Esophagus (tissue), 2 donors: ENCODE results near the gene DESI2. TPM values are rescaled to one million over a fixed set of nuclear protein-coding genes. Genes with fewer than 3 reads are reported as not detected.

Experiments used
- H3K27ac ChIP-seq, 2 donors: one replicate each; pipeline ENCODE4 v1.5.1; 2013; ENCODE audit warnings: low read depth in 2 of 2, mild to moderate bottlenecking in 2 of 2, inconsistent platforms in 1 of 2, low read length in 1 of 2, moderate library complexity in 1 of 2
- H3K27me3 ChIP-seq, 2 donors: one replicate each; pipeline ENCODE4 v1.6.1; 2013; ENCODE audit warnings: low read length in 2 of 2, control low read depth in 1 of 2, mild to moderate bottlenecking in 1 of 2; ENCODE audit not compliant: insufficient read depth in 2 of 2, control insufficient read depth in 1 of 2
- H3K36me3 ChIP-seq, 2 donors: one replicate each; pipeline ENCODE4 v1.6.1; 2013; ENCODE audit warnings: low read length in 1 of 2; ENCODE audit not compliant: control insufficient read depth in 2 of 2, insufficient read depth in 2 of 2
- H3K4me1 ChIP-seq, 2 donors: one replicate each; pipeline ENCODE4 v1.6.1; 2013; ENCODE audit warnings: low read length in 1 of 2; ENCODE audit not compliant: control insufficient read depth in 2 of 2, insufficient read depth in 2 of 2
- H3K4me3 ChIP-seq, 2 donors: one replicate each; pipeline ENCODE4 v1.5.1; 2013; ENCODE audit warnings: low read length in 2 of 2, mild to moderate bottlenecking in 2 of 2, low read depth in 1 of 2, moderate library complexity in 1 of 2
- H3K9me3 ChIP-seq, 2 donors: one replicate each; pipeline ENCODE4 v1.6.1; 2013; ENCODE audit warnings: mild to moderate bottlenecking in 2 of 2, low read depth in 1 of 2, low read length in 1 of 2, moderate library complexity in 1 of 2; ENCODE audit not compliant: control insufficient read depth in 2 of 2, insufficient read depth in 1 of 2
- WGBS, 2 donors: extraction: QIAGEN DNeasy Blood & Tissue Kit; methylation state at CpG; one replicate each; pipeline ENCODE4 v1.1.7; 2013; 5-methylcytosine and 5-hydroxymethylcytosine counted together
- polyA plus RNA-seq, 2 donors: library from polyadenylated mRNA; stranded (reverse); fragments of 200-250 nt; gene quantifications; one replicate each; pipeline ENCODE4 v1.2.3, GENCODE V29; 2013
- donor health status: healthy with polysubstance abuse.
- donor health status: Bipolar disorder and iron deficiency.

DESI2 gene
- polyA plus RNA-seq, 2 donors = 6.6 to 9.7 TPM

DNA sequence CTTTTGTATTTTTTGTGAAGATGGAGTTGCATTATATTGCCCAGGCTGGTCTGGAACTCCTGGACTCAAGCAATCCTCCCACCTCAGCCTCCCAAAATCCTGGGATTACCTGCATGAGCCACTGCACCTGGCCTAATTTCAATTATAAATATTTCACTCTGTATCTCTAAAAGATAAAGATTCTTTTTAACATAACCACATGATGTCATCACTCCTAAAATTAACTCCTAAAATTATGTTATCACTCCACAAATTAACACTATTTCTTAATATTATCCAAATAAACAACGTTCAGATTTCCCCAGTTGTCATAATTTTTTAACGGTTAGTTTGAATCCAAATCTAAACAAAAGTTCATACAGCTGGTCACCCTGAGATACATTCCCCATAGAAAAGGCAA lies 43.0 kb downstream of the DESI2 start:
- H3K36me3 ChIP-seq = peaks cover 11 to 12% of the 10 kb centered on the region in 2 donors
- no peak overlapping the region for H3K4me3 ChIP-seq
- WGBS, 2 donors = 83 to 84% methylated on average over 2 of the region's 2 CpGs
- no peak overlapping the region for H3K27ac ChIP-seq
- no peaks in the 10 kb centered on the region for H3K4me1 ChIP-seq
- H3K9me3 ChIP-seq = no peaks in the 10 kb centered on the region
- no peaks in the 10 kb centered on the region for H3K27me3 ChIP-seq

DNA sequence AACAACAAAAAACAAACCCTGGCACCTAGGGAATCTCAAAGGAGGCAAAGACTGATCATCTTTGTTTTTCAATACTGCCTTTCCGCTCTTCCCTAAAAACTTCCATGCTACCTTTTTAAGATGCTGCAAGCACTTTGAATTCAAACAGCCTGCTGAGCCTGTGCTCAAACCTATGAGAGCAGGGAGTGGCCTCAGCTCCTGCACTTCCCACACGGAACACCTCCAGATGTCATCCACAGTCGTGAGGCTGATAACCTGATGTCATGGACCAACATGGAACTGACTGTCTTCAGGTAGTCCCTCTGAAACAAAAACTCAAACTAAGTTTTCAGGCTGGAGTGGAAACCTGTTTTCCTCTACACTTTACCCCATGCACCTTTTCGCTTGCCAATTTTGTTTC lies 46.8 kb downstream of the DESI2 start:
- Histone ChIP-seq H3K27ac (no peak overlapping the region), H3K4me3 (no peak overlapping the region), H3K9me3 (no peaks in the 10 kb centered on the region), H3K4me1 (no peaks in the 10 kb centered on the region), H3K36me3 (peaks cover 5 to 9% of the 10 kb centered on the region in 2 donors), H3K27me3 (no peaks in the 10 kb centered on the region)
- 93 to 99% methylated on average over 4 of the region's 4 CpGs for WGBS, 2 donors

DNA sequence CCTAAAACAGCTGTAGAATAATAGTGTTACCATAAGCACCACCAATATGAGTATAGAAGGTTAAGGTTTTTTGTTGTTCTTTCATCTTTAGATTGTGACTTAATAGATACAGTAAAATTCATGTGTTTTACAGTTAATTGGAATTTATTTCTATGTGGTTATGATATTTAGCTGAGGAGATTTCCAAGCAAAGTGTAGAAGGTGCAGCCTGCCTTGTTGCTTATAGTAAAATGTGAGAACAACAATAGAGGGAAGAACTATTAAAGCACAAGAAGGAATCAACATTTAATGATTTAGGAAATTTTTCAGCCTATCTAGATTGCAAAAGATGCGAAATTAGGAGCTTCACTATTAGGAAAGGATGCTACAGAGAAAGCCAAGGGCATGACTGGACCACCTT lies 47.9 kb downstream of the DESI2 start:
- no peak overlapping the region for H3K27ac ChIP-seq
- H3K27me3 ChIP-seq = no peaks in the 10 kb centered on the region
- no peaks in the 10 kb centered on the region for H3K4me1 ChIP-seq
- 96 to 100% methylated on average over 1 of the region's 1 CpG for WGBS, 2 donors
- no peaks in the 10 kb centered on the region for H3K9me3 ChIP-seq
- no peak overlapping the region for H3K4me3 ChIP-seq
- peaks cover 4 to 10% of the 10 kb centered on the region in 2 donors for H3K36me3 ChIP-seq

DNA sequence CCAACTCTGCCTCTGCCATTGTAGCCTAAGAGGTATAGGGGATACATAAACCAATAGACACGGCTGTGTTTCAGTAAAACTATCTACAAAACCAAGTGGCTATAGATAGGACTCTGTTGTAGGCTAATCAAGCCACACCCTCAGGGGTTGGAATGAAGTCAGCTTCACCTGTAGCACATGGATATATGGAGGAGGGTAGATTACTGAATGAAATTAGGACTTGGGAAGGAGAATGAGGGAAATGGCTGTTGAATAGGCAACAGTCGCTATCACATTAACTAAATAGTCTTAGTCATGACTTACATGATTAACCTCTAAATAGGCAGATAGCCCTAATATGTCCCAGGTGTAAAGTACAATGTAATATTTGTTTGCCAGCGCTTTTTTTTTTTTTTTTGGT lies 49.7 kb downstream of the DESI2 start:
- 89 to 99% methylated on average over 3 of the region's 3 CpGs for WGBS, 2 donors
- H3K4me3 ChIP-seq = no peak overlapping the region
- no peak overlapping the region for H3K27ac ChIP-seq
- H3K27me3 ChIP-seq = no peaks in the 10 kb centered on the region
- no peaks in the 10 kb centered on the region for H3K4me1 ChIP-seq
- H3K9me3 ChIP-seq = no peaks in the 10 kb centered on the region
- H3K36me3 ChIP-seq = peaks cover 9 to 12% of the 10 kb centered on the region in 2 donors

DNA sequence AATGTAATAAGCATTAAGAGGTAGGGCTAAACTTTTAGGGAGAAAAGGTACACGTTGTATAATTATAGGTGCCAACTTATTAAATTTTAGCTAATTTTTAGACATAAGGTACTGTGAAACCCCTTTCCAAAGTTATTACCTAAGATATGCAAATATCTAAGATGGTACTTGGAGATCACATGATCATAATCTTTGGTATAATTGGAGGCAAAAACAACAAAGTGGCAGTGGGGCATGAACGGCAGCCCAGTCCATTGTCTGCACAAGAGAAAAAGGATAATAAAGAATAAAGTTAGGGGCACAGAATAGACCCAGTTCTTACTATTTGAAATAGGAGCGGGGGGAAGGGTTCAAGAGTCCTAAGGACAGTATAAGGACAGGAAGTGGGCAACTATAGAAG lies 51.2 kb downstream of the DESI2 start:
- no peaks in the 10 kb centered on the region for H3K9me3 ChIP-seq
- no peak overlapping the region for H3K4me3 ChIP-seq
- no peak overlapping the region for H3K27ac ChIP-seq
- H3K4me1 ChIP-seq = no peaks in the 10 kb centered on the region
- H3K27me3 ChIP-seq = no peaks in the 10 kb centered on the region
- WGBS, 2 donors = 73 to 80% methylated on average over 3 of the region's 3 CpGs
- peaks cover 9% of the 10 kb centered on the region in 2 donors for H3K36me3 ChIP-seq

DNA sequence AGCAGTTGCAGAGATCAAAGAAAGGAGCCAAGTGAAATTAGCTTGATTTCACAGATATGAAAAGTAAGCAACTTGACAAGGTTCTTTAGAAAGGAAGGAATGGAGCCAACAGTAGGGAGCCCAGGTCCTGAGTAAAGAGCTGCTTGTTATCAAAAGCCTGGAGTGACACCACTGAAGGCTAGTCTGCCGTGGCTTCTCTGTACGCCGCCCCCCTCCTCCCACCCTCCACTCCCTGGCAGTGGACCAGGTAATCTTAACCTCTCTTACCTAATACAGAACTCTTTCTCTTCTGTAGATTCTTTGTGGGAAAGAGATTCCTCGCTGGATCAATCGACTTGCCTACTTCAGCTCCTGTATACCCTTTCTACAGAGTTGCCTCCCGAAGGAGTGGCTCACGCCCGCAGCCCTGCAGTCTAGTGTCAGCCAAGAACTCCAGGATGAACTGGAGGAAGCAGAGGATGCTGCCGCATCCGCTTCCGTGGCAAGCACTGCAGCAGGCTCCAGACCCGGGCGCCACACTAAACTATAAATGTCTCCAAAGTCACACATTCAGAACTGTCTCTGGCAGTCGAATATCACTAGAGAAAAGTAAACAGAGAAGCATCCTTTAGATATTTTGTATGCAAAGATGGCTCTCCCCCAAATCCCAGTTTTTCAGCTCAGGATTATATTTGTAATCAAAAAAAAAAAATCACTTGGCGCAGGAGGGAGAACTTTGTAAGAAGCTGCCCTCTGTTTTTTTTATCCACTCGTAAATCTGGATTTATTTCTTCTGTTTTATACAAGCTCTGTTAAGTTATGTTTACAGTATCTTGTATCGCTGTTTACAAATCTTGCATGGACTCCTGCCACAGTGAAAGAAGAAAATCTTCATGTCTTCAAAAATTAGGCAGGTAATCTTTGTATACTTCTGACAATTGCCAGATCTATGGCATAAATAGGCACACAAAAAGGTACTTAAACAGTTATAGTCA lies 52.6 kb downstream of the DESI2 start:
- Histone ChIP-seq H3K27ac (no peak overlapping the region), H3K9me3 (no peaks in the 10 kb centered on the region)
- 67 to 73% methylated on average over 17 of the region's 17 CpGs for WGBS, 2 donors

DNA sequence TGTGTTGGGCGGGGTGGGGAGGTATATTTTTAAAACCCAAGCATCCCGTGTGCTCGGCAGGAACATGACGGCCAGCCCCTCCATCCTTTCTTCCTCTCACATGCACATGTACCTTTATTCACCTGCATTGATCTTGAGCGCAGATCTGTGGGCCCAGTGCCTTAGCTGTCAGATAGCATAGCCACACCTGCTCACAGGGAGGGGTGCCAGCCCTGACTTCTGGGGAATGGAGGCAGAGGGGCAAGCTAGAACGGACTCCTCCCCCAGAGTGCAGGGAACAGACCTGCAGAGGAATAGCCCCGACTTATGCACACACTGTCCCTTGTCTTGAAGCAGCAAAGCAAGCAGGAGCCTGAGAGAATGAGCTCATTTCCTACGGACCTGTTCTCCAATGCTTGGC lies 56.1 kb downstream of the DESI2 start:
- no peaks in the 10 kb centered on the region for H3K27me3 ChIP-seq
- 80 to 81% methylated on average over 8 of the region's 8 CpGs for WGBS, 2 donors
- H3K27ac ChIP-seq = no peak overlapping the region
- H3K4me1 ChIP-seq = no peaks in the 10 kb centered on the region
- no peaks in the 10 kb centered on the region for H3K9me3 ChIP-seq
- H3K36me3 ChIP-seq = peaks cover 4 to 7% of the 10 kb centered on the region in 2 donors
- no peak overlapping the region for H3K4me3 ChIP-seq

More for the DNA sequence above, 52.6 kb downstream of the DESI2 start:
- no peak overlapping the region for H3K4me3 ChIP-seq
- no peaks in the 10 kb centered on the region for H3K27me3 ChIP-seq
- H3K36me3 ChIP-seq = peaks cover 4 to 7% of the 10 kb centered on the region in 2 donors
- H3K4me1 ChIP-seq = no peaks in the 10 kb centered on the region

DNA sequence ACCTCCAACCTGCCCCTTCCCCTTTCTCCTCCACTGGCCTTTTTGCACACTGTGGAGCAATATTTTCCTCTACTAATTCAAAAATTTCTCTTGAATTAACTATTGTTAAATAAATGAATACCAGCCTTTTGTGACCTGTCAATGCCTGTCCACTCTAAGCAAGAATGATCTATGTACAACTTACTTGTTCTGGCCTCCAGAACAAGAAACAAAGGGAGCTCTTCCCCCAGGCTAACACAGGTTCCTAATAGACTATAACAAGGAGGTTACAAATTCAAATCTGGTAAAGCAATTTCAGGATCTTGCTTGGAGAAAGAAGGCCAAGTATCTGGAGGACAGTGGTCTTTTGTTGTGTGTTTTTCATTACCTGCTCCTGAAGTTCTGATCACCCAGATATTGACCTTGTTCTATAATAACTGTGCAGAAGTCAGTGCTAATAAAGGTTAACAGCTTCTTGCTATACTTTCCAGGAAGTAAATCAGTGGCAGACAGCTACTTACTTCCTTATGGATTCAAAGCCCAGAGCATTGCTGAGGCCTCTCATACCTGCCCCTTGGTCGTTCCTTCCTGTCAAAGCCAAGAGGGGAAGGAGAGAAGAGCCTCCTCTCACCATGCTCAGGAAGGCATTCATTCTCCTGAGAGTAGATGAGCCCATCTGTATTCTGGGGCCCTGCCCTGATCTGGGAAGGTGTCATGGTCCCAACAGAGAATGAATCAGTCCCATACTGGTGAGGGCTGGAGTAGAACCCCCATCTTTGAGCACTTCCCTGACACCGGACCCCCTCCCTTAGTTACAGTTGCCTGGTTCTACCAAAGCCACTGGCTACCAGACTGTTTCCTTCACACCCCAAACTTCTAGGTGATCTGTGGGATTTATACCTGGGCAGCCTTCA lies 56.8 kb downstream of the DESI2 start:
- Histone ChIP-seq H3K27ac (no peak overlapping the region), H3K36me3 (peaks cover 4 to 7% of the 10 kb centered on the region in 2 donors)
- WGBS, 2 donors = 35 to 51% methylated on average over 2 of the region's 2 CpGs

DNA sequence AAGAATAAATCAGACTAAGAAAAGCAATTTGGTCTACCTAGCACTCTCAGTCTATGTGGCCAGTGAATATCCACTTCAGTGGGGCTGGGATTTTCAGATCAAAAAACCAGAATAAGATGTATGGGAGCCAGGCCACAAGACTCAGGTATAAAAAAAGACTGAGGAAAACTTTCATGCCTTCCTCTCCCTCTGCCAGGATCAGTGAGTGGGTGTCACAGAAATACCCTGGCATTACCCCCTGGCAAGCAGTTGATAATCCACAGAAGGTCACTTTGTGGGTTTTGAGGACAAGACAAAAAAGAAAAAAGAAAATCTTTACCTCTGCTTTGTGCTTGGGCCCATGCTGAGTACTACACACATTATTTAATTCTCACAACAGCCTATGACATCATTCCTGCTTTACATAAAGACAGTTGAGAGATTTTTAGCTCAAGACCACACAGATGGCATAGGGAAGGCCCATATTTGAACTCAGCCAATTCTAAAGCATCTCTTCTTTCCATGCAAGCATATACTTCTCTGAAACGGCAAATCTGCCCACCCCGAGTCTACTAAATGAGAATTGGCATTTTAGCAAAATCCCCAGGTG lies 57.6 kb downstream of the DESI2 start:
- 84 to 94% methylated on average over 2 of the region's 2 CpGs for WGBS, 2 donors
- no peak overlapping the region for H3K4me3 ChIP-seq
- no peak overlapping the region for H3K27ac ChIP-seq
- H3K36me3 ChIP-seq = peaks cover 4 to 5% of the 10 kb centered on the region in 2 donors
- H3K9me3 ChIP-seq = no peaks in the 10 kb centered on the region
- H3K4me1 ChIP-seq = no peaks in the 10 kb centered on the region
- no peaks in the 10 kb centered on the region for H3K27me3 ChIP-seq

More for the DNA sequence above, 56.8 kb downstream of the DESI2 start:
- H3K4me1 ChIP-seq = no peaks in the 10 kb centered on the region
- no peaks in the 10 kb centered on the region for H3K9me3 ChIP-seq
- no peak overlapping the region for H3K4me3 ChIP-seq
- no peaks in the 10 kb centered on the region for H3K27me3 ChIP-seq
